Measurements from ENCODE around the gene PRKD2.
"Not testable (repeated sequence)": the region's sequence is repeated elsewhere in the genome, so short reads cannot be mapped to it uniquely, and the experiment has no call there.

PRKD2 gene

GRCh38 chr19:46628970-46629369 is 87.9 kb downstream of the PRKD2 start:
- not testable (repeated sequence) for DNase-seq

- no peak for DNase-seq
Measured at GRCh38 chr19:46626446-46626845, 90.5 kb downstream of the PRKD2 start.

- no peak for DNase-seq
Measured at GRCh38 chr19:46625731-46626130, 91.2 kb downstream of the PRKD2 start.

- no peak for DNase-seq
Measured at GRCh38 chr19:46624958-46625661, 91.8 kb downstream of the PRKD2 start, which contains the start of gene PTGIR. Gene PTGIR (minus strand): TSS chr19:46625089. CDS start chr19:46624225, 864 bp downstream.
